GM23248 (cell line): Measurements from ENCODE around the gene PTPRN2. TPM values are rescaled to one million over a fixed set of nuclear protein-coding genes. Genes with fewer than 3 reads are reported as not detected.

Source experiments
- DNase-seq: peaks from one replicate; pipeline ENCODE4 v3.0.0-alpha.2; 2015
- H2AFZ ChIP-seq: fragments of 200-600 bp; sonication (generic); 2 replicates; pipeline ENCODE4 v1.6.1; 2016; ENCODE audit warnings: antibody characterized with exemption
- H3F3A ChIP-seq: fragments of 200-600 bp; sonication (generic); 2 replicates; pipeline ENCODE4 v1.6.1; 2016; ENCODE audit warnings: mild to moderate bottlenecking, antibody characterized with exemption, mixed run types; ENCODE audit not compliant: insufficient read depth
- H3K27ac ChIP-seq: fragments of 200-600 bp; sonication (generic); 2 replicates; pipeline ENCODE4 v1.5.1; 2016; ENCODE audit warnings: mild to moderate bottlenecking
- H3K27me3 ChIP-seq: fragments of 200-600 bp; sonication (generic); replicated peaks from 2 replicates; pipeline ENCODE4 v1.6.1; 2016; ENCODE audit warnings: mild to moderate bottlenecking; ENCODE audit not compliant: insufficient read depth
- H3K36me3 ChIP-seq: fragments of 200-600 bp; sonication (generic); 2 replicates; pipeline ENCODE4 v1.6.1; 2016; ENCODE audit warnings: low read depth, mild to moderate bottlenecking
- H3K4me1 ChIP-seq: fragments of 200-600 bp; sonication (generic); 2 replicates; pipeline ENCODE4 v1.6.1; 2016; ENCODE audit warnings: mild to moderate bottlenecking; ENCODE audit not compliant: insufficient read depth
- H3K4me2 ChIP-seq: fragments of 200-600 bp; sonication (generic); one replicate; pipeline ENCODE4 v1.6.1; 2016; ENCODE audit warnings: mild to moderate bottlenecking; ENCODE audit not compliant: unreplicated experiment
- H3K4me3 ChIP-seq: fragments of 200-600 bp; sonication (generic); 2 replicates; pipeline ENCODE4 v1.5.1; 2016; ENCODE audit warnings: mild to moderate bottlenecking
- H3K79me2 ChIP-seq: fragments of 200-600 bp; sonication (generic); 2 replicates; pipeline ENCODE4 v1.6.1; 2016; ENCODE audit warnings: mild to moderate bottlenecking; ENCODE audit not compliant: insufficient read depth
- H3K9ac ChIP-seq: fragments of 200-600 bp; sonication (generic); 2 replicates; pipeline ENCODE4 v1.6.1; 2016; ENCODE audit warnings: mild to moderate bottlenecking
- H3K9me2 ChIP-seq: fragments of 200-600 bp; sonication (generic); 2 replicates; pipeline ENCODE4 v1.6.1; 2016; ENCODE audit warnings: mixed run types, mild to moderate bottlenecking, moderate library complexity; ENCODE audit not compliant: insufficient read depth
- H3K9me3 ChIP-seq: fragments of 200-600 bp; sonication (generic); one replicate; pipeline ENCODE4 v1.6.1; 2017; ENCODE audit warnings: low read depth
- H4K20me1 ChIP-seq: fragments of 200-600 bp; sonication (generic); 2 replicates; pipeline ENCODE4 v1.6.0; 2016; ENCODE audit not compliant: insufficient read depth
- EZH2 ChIP-seq: fragments of 200-600 bp; sonication (generic); IDR thresholded peaks from 2 replicates; pipeline ENCODE4 v1.6.1; 2018; ENCODE audit warnings: antibody characterized with exemption, mild to moderate bottlenecking; ENCODE audit not compliant: insufficient read depth, poor library complexity, severe bottlenecking
- EZH2phosphoT487 ChIP-seq: fragments of 200-600 bp; sonication (generic); IDR thresholded peaks from 2 replicates; pipeline ENCODE4 v1.6.1; 2018; ENCODE audit warnings: antibody characterized with exemption, moderate library complexity, mild to moderate bottlenecking, low read depth; ENCODE audit not compliant: insufficient read depth
- WGBS, 2 experiments: methylation state at CpG; one replicate each; pipeline ENCODE4 v1.1.6; 2015 to 2017; ENCODE audit warnings: low lambda C conversion rate in 2 of 2, low coverage in 1 of 2; ENCODE audit errors: missing lambda C conversion rate in 2 of 2; 5-methylcytosine and 5-hydroxymethylcytosine counted together
- in situ Hi-C: fragments of 300-500 bp; cut with MboI; formaldehyde crosslinking; loops from 2 replicates; pipeline ENCODE4 v1.15.0; 2020
- polyA plus RNA-seq: library from polyadenylated mRNA; unstranded; fragments of >200 nt; fragmentation: Nextera tagmentation; extraction: Ambion mirVana; gene quantifications from 2 replicates; pipeline ENCODE4 v1.2.1, GENCODE V29; 2016
- total RNA-seq: library from RNA; depleted of rRNA; stranded (reverse); fragments of >200 nt; shearing (Covaris generic); gene quantifications from 2 replicates; pipeline ENCODE4 v1.2.3, GENCODE V29; 2014

PTPRN2 gene
- total and polyA plus RNA-seq, 2 experiments from 2014 or later: 0.13 TPM; not detected in 1

DNA sequence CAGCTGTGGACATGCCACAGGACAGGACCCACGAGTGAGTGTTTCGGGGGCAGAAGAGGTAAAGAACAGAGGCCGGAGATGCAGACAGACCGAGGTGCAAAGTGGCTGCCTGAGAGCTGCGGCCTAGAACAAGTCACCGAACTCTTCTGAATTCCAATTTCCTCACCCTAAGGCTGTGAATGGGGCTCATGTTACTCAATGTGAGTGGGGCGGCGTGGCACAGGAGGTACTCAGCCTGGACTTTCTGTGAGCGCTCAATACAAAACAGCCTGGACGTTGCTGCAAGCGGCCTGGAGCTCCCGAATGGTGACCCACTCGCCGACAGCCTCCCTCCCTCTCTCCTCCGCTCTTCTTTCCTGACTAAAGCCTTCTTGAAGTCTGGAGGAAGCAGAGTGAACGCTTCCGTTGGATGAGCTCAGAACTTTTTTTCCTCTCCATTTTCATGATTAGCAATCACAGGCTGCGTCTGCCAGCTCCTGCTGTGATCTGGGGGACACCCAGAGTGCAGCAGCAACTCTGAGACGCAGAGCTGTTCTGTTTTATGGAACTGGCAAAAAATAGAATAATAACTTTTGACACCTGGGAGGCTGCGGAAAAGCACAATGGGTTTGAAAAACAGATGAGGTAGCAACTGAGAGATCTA lies 108.5 kb downstream of the PTPRN2 start:
- DNase-seq: no peak
- WGBS, 2 experiments: 17 to 19% methylated on average over 20 of the region's 20 CpGs
- no peaks in the 10 kb centered on the region for H3K9me2 ChIP-seq
- no peak overlapping the region for H3K4me3 ChIP-seq
- no peaks in the 10 kb centered on the region for H3K27me3 ChIP-seq
- no peaks in the 10 kb centered on the region for H4K20me1 ChIP-seq
- H3K27ac ChIP-seq: no peak overlapping the region
- in situ Hi-C loops: no loop called here
- no peak for TF ChIP-seq EZH2
- TF ChIP-seq EZH2phosphoT487: no peak
- H3K36me3 ChIP-seq: no peaks in the 10 kb centered on the region
- no peaks in the 10 kb centered on the region for H3K79me2 ChIP-seq
- no peak overlapping the region for H2AFZ ChIP-seq
- no peak overlapping the region for H3K4me2 ChIP-seq
- no peaks in the 10 kb centered on the region for H3F3A ChIP-seq
- no peak overlapping the region for H3K9ac ChIP-seq
- H3K9me3 ChIP-seq: no peaks in the 10 kb centered on the region
- no peaks in the 10 kb centered on the region for H3K4me1 ChIP-seq

DNA sequence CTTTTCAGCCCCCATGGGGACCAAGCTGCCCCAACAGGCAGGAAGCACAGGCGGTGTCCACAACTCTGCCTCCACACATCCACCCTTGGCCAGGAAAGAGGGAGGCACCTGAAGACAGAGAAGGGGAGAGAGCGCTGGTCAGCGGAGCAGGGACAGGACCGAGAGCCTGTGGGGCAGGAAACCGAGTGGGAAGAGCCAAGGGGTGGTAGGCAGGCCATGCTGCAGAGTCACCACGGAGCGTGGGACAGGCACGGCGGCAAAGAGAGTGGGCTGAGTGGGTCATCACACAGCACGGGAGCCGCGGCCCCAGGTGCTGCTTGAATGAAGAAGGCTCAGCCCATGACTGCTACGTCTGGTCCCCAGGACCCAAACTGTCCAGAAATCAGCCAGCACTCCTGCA lies 109.8 kb downstream of the PTPRN2 start:
- Histone ChIP-seq H3K27me3 (no peaks in the 10 kb centered on the region), H3K9me2 (no peaks in the 10 kb centered on the region), H4K20me1 (no peaks in the 10 kb centered on the region), H3F3A (no peaks in the 10 kb centered on the region), H3K79me2 (no peaks in the 10 kb centered on the region), H3K27ac (no peak overlapping the region), H3K4me2 (no peak overlapping the region), H3K4me1 (no peaks in the 10 kb centered on the region), H3K36me3 (no peaks in the 10 kb centered on the region), H3K9me3 (no peaks in the 10 kb centered on the region), H3K4me3 (no peak overlapping the region), H3K9ac (no peak overlapping the region), H2AFZ (no peak overlapping the region)
- 56 to 59% methylated on average over 13 of the region's 13 CpGs for WGBS, 2 experiments
- in situ Hi-C loops: no loop called here
- TF ChIP-seq EZH2: no peak
- no peak for TF ChIP-seq EZH2phosphoT487
- no peak for DNase-seq

DNA sequence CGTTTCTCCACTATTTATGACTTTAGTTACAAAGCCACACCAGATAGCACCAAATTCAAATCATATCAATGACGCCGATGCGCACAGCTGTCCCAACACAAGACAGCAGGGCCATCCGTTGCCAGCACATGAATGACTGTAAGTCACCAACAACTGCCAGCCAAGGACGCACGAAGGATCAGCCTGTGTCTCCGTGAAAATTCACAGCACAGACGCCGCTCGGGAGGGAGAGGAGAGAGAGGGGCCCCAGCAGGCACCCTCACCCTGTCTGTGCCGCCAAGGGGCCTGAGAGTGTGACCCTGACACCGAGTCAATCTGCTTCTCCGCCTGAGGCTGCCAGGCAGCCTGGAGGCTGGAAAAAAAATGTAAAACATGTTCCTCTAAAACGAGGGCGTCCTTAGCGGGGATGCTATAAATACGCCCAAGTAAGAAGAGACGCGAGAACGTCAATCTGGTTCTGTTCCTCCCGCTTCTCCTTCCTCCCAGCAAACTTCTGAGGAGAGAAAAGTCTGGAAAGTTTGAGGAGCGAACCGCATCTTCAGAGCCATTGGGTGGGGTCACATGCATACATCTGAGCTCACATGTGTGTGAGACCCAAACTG lies 111.2 kb downstream of the PTPRN2 start:
- H2AFZ ChIP-seq: no peak overlapping the region
- in situ Hi-C loops: no loop called here

DNA sequence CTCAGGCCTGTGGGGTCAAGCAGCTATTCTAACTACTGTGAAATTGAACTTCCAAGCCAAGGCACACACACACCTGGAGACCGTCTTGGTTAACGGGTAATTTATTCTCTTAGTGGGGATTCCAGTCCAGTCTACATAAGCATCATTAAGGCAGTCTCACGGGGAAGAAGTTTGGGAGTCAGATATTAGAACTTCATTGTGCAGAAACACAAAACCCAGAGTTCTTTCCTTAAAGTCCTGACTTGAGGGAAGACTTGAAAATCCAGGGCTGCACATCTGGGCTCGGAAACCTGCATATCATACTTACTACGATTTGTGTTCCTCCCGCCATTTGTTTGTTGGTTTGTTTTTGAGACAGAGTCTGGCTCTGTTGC lies 112.0 kb downstream of the PTPRN2 start:
- Histone ChIP-seq H3K4me2 (no peak overlapping the region), H3K9ac (no peak overlapping the region), H3K9me2 (no peaks in the 10 kb centered on the region), H3K79me2 (no peaks in the 10 kb centered on the region), H3K4me3 (no peak overlapping the region), H3K4me1 (no peaks in the 10 kb centered on the region), H2AFZ (no peak overlapping the region), H3F3A (no peaks in the 10 kb centered on the region), H3K27ac (no peak overlapping the region), H4K20me1 (no peaks in the 10 kb centered on the region), H3K27me3 (no peaks in the 10 kb centered on the region), H3K36me3 (no peaks in the 10 kb centered on the region), H3K9me3 (no peaks in the 10 kb centered on the region)
- in situ Hi-C loops: no loop called here
- DNase-seq: no peak
- TF ChIP-seq EZH2: no peak
- TF ChIP-seq EZH2phosphoT487: no peak
- 30 to 37% methylated on average over 6 of the region's 6 CpGs for WGBS, 2 experiments

More for the DNA sequence above, 111.2 kb downstream of the PTPRN2 start:
- Histone ChIP-seq H3K4me3 (no peak overlapping the region), H3F3A (no peaks in the 10 kb centered on the region), H3K27ac (no peak overlapping the region), H3K27me3 (no peaks in the 10 kb centered on the region), H3K9me2 (no peaks in the 10 kb centered on the region), H3K36me3 (no peaks in the 10 kb centered on the region), H4K20me1 (no peaks in the 10 kb centered on the region), H3K4me2 (no peak overlapping the region), H3K9me3 (no peaks in the 10 kb centered on the region), H3K4me1 (no peaks in the 10 kb centered on the region), H3K9ac (no peak overlapping the region), H3K79me2 (no peaks in the 10 kb centered on the region)
- WGBS, 2 experiments: 46 to 52% methylated on average over 24 of the region's 24 CpGs
- TF ChIP-seq EZH2phosphoT487: no peak
- TF ChIP-seq EZH2: no peak
- no peak for DNase-seq
